Tibial artery (tissue), 4 donors: Measurements from ENCODE around the gene GNMT.
"Not testable (repeated sequence)": the region's sequence is repeated elsewhere in the genome, so short reads cannot be mapped to it uniquely, and the experiment has no call there.

ENCODE experiments used
- DNase-seq, 2 donors: peaks; one replicate each; pipeline ENCODE4 v3.0.0-alpha.2; 2019
- H3K27ac ChIP-seq, 2 donors: fragments of 200-600 bp; sonication (generic) in 1 of 2; 1 replicate in 1 of 2; 2 replicates in 1 of 2; pipeline ENCODE4 v1.5.1; 2018 to 2019; ENCODE audit warnings: mild to moderate bottlenecking in 1 of 2
- H3K27me3 ChIP-seq, 2 donors: fragments of 200-600 bp; sonication (generic) in 1 of 2; one replicate each; pipeline versions ENCODE4 v1.5.1 to v1.6.0; 2016 to 2019
- H3K36me3 ChIP-seq, 3 donors: fragments of 200-600 bp; sonication (generic) in 2 of 3; one replicate each; pipeline ENCODE4 v1.5.1; 2016 to 2019; ENCODE audit warnings: mild to moderate bottlenecking in 2 of 3
- H3K4me1 ChIP-seq, 4 donors: fragments of 200-600 bp; sonication (generic) in 2 of 4; 1 replicate in 3 of 4; 2 replicates in 1 of 4; pipeline ENCODE4 v1.5.1; 2016 to 2019
- H3K4me3 ChIP-seq, 2 donors: fragments of 200-600 bp; sonication (generic) in 1 of 2; 1 replicate in 1 of 2; 2 replicates in 1 of 2; pipeline ENCODE4 v1.5.1; 2018 to 2019; ENCODE audit warnings: mild to moderate bottlenecking in 2 of 2
- H3K9me3 ChIP-seq, 3 donors: fragments of 200-600 bp; sonication (generic) in 1 of 3; one replicate each; pipeline ENCODE4 v1.5.1; 2016 to 2019
- CTCF ChIP-seq, 2 experiments: fragments of 200-600 bp in 1 of 2; fragments of 450-650 bp in 1 of 2; IDR thresholded peaks; one replicate each; pipeline ENCODE4 v1.5.1; 2017 to 2019; ENCODE audit warnings: antibody characterized with exemption in 2 of 2, mild to moderate bottlenecking in 1 of 2, moderate library complexity in 1 of 2
- intact Hi-C: fragments of 100-400 bp; cut with DNase I; formaldehyde crosslinking; loops from one replicate; pipeline ENCODE4 v1.15.0; 2023; ENCODE audit warnings: low total_unique reads

The GNMT gene

GRCh38 chr6:42987533-42988451, 27.2 kb downstream of the GNMT start:
- H3K36me3 ChIP-seq = peaks cover 9 to 30% (median 22%) of the 10 kb centered on the region in 3 donors
- peaks cover 0 to 55% (median 45%) of the 10 kb centered on the region in 4 donors for H3K4me1 ChIP-seq
- no peak overlapping the region for H3K27ac ChIP-seq
- intact Hi-C loops = no loop called here
- TF ChIP-seq CTCF (IDR thresholded peaks at IDR 0.05) = no peak
- DNase-seq = no peak
- H3K9me3 ChIP-seq = no peaks in the 10 kb centered on the region
- H3K27me3 ChIP-seq = no peaks in the 10 kb centered on the region
- no peak overlapping the region for H3K4me3 ChIP-seq

- Histone ChIP-seq H3K27ac (no peak overlapping the region), H3K27me3 (no peaks in the 10 kb centered on the region), H3K4me1 (peaks cover 0 to 49% (median 41%) of the 10 kb centered on the region in 4 donors), H3K36me3 (peaks cover 9 to 31% (median 22%) of the 10 kb centered on the region in 3 donors), H3K4me3 (no peak overlapping the region), H3K9me3 (no peaks in the 10 kb centered on the region)
- no peak for DNase-seq
- no peak for TF ChIP-seq CTCF (IDR thresholded peaks at IDR 0.05)
- intact Hi-C loops = no loop called here
Observed at GRCh38 chr6:42988486-42989020, 28.0 kb downstream of the GNMT start.

- no peak for TF ChIP-seq CTCF (IDR thresholded peaks at IDR 0.05)
- Histone ChIP-seq H3K4me1 (peaks cover 0 to 43% (median 37%) of the 10 kb centered on the region in 4 donors), H3K9me3 (no peaks in the 10 kb centered on the region), H3K27ac (no peak overlapping the region), H3K27me3 (no peaks in the 10 kb centered on the region), H3K36me3 (peaks cover 9 to 39% (median 22%) of the 10 kb centered on the region in 3 donors), H3K4me3 (no peak overlapping the region)
- DNase-seq = no peak
- intact Hi-C loops = no loop called here
Observed at GRCh38 chr6:42989923-42990322, 29.4 kb downstream of the GNMT start.

GRCh38 chr6:42993445-42993844, 32.9 kb downstream of the GNMT start:
- intact Hi-C loops = no loop called here
- DNase-seq = no peak
- Histone ChIP-seq H3K4me3 (no peak overlapping the region), H3K36me3 (peaks cover 9 to 39% (median 22%) of the 10 kb centered on the region in 3 donors), H3K27ac (no peak overlapping the region), H3K4me1 (peaks cover 0 to 8% (median 6%) of the 10 kb centered on the region in 4 donors), H3K27me3 (no peaks in the 10 kb centered on the region), H3K9me3 (no peaks in the 10 kb centered on the region)
- TF ChIP-seq CTCF (IDR thresholded peaks at IDR 0.05) = no peak

- TF ChIP-seq CTCF (IDR thresholded peaks at IDR 0.05) = no peak
- H3K27ac ChIP-seq = no peak overlapping the region
- H3K36me3 ChIP-seq = peaks cover 0 to 17% (median 3%) of the 10 kb centered on the region in 3 donors
- intact Hi-C loops = no loop called here
- no peaks in the 10 kb centered on the region for H3K27me3 ChIP-seq
- no peaks in the 10 kb centered on the region for H3K4me1 ChIP-seq
- no peaks in the 10 kb centered on the region for H3K9me3 ChIP-seq
- no peak overlapping the region for H3K4me3 ChIP-seq
- DNase-seq = no peak
Observed at GRCh38 chr6:42996513-42996912, 36.0 kb downstream of the GNMT start.

GRCh38 chr6:42998205-42998604, 37.7 kb downstream of the GNMT start:
- H3K4me1 ChIP-seq, H3K9me3 ChIP-seq, H3K4me3 ChIP-seq, DNase-seq, H3K27ac ChIP-seq, intact Hi-C loops, H3K27me3 ChIP-seq: not testable (repeated sequence)
- H3K36me3 ChIP-seq = peaks cover 0 to 19% (median 3%) of the 10 kb centered on the region in 3 donors
